NCI-H2196 treated with DMSO at 0.1 percent for 48 hours (cell line): Measurements from ENCODE around the gene TMEM132E.
"Not testable (repeated sequence)": the region's sequence is repeated elsewhere in the genome, so short reads cannot be mapped to it uniquely, and the experiment has no call there.

Experiments
- DNase-seq: peaks from one replicate; lab custom pipeline; 2025; ENCODE audit not compliant: unreplicated experiment; lab: John Stamatoyannopoulos, UW

TMEM132E gene, protein sequence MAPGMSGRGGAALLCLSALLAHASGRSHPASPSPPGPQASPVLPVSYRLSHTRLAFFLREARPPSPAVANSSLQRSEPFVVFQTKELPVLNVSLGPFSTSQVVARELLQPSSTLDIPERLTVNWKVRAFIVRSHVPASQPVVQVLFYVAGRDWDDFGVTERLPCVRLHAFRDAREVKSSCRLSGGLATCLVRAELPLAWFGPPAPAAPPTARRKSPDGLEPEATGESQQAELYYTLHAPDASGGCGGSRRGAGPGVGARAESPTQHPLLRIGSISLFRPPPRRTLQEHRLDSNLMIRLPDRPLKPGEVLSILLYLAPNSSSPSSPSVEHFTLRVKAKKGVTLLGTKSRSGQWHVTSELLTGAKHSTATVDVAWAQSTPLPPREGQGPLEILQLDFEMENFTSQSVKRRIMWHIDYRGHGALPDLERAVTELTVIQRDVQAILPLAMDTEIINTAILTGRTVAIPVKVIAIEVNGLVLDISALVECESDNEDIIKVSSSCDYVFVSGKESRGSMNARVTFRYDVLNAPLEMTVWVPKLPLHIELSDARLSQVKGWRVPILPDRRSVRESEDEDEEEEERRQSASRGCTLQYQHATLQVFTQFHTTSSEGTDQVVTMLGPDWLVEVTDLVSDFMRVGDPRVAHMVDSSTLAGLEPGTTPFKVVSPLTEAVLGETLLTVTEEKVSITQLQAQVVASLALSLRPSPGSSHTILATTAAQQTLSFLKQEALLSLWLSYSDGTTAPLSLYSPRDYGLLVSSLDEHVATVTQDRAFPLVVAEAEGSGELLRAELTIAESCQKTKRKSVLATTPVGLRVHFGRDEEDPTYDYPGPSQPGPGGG (N-terminal part only)

GRCh38 chr17:34579017-34579946, at the start of gene TMEM132E:
Gene TMEM132E (plus strand): TSS chr17:34579582. CDS start chr17:34581077, 1,495 bp downstream.
- no peak for DNase-seq

GRCh38 chr17:34530918-34531317, 48.5 kb upstream of the TMEM132E start:
- no peak for DNase-seq

DNA sequence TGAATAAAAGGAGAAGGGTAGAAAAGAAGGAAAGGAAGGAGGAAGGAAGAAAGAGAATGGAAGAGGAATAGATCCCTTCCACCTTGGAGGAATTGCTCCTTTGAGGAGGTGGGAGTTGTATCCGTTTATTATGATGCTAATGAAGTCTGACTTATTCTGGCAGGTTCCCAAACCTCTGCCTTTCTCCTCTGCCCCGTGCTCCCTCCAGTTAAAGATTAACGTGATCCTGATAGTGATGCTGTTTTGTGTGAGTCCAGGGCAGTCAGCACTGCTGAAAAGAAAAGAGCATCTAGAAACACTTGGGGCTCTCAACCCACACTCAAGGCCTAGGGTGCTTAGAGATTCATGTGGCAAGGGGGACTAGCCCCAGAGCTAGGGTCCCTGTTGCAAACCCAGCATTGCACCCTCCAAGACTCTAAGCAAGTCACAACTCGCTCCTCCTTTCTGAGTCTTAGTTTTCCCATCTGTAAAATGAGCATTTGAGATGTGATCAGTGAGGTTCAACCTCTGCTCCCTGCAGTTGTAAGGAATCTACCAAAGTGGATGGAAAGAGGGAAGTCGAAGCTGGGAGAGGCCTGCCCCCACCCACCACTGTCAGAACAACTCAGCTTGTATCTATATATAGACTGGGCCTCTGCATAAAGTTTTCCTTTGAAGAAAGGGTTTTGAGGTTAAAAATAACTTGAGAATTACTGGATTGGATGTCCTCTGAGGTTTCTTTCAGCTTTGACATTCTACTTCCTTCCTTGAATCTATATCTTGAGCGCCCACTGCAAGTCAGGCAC, 46.9 kb upstream of the TMEM132E start:
- DNase-seq, result no peak

GRCh38 chr17:34533806-34534527, 45.4 kb upstream of the TMEM132E start:
- no peak for DNase-seq

- DNase-seq, result no peak
Measured at GRCh38 chr17:34537445-34537844, 41.9 kb upstream of the TMEM132E start.

- DNase-seq, result not testable (repeated sequence)
Measured at GRCh38 chr17:34538582-34538981, 40.8 kb upstream of the TMEM132E start.

GRCh38 chr17:34539881-34540280, 39.5 kb upstream of the TMEM132E start:
- DNase-seq, result no peak

- DNase-seq, result no peak
Measured at GRCh38 chr17:34542700-34543336, 36.6 kb upstream of the TMEM132E start.

GRCh38 chr17:34547453-34548063, 31.8 kb upstream of the TMEM132E start:
- DNase-seq, result no peak

- DNase-seq, result no peak
Measured at GRCh38 chr17:34549966-34550365, 29.4 kb upstream of the TMEM132E start.

DNA sequence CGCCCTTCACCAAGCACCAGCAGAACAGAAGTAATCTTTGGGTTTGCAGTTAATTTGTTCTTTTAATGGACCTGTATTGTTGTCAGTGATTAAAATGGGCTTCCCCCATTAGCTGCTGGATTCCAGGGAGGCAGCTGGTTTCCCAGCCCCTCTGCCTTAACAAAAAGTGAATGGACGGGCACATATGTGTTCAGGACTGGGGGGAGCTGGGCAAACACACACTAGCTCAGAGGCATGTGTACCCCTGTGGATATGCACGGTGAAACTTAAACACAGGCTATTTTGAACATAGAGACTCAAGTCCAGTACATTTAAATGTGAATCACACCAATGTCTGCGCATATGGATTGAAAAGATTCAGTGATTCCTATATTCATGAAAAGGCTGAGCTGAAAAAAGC, 25.5 kb upstream of the TMEM132E start:
- DNase-seq, result no peak

GRCh38 chr17:34556384-34556783, 23.0 kb upstream of the TMEM132E start:
- DNase-seq, result no peak

DNA sequence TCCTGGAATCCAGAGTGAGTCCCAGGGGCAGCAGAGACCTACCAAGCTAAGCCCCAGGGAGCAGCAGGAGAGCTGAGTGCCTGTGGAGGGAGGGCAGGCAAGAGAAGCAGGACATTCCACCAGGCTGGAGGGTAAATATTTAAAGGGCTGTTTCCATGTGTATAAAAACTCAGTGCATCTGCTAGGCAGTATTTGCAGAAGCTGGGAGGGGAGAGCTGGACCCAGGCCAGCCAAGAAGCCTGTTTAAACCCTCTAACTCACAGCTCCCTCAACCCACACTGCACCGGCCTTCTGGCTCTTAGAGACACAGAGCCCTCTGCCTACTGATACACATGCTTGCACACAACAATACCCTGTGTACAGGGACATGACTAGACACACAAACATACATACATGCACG, 22.5 kb upstream of the TMEM132E start:
- no peak for DNase-seq

DNA sequence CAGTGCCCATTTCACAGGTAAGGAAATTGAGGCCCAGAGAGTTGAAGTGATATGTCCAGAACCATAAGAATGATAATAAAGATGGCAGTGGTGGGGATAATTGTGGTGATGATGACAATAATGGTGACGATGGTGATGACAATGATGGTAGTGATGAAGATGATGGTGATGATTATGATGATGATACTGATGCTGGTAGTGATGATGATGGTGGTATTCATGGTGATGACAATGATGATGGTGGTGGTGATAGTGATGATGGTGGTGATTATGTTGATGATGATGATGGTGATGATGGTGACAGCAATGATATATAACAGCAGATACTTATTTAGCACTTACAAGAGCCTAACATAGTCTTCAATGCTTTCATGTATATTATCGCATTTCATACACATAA, 18.1 kb upstream of the TMEM132E start:
- DNase-seq, result no peak

- no peak for DNase-seq
Measured at GRCh38 chr17:34562387-34562786, 17.0 kb upstream of the TMEM132E start.

DNA sequence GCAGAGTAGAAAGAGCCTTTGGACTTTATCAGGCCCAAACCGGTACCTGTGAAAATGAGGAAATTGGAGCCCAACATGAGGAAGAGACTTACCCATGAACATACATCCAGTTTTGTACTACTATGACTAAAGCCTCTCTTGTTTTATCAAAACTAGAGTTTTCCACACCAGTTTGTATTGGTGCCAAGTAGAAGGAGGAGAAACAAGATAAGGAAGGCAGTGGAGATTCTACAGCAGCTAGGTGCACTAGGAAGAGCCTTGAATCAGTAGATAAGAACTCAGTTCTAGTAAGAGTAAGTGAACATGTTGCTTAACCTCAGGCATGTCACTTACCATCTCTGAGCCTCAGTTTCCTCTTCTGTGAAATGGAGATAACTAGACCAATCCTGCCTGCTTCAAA, 13.7 kb upstream of the TMEM132E start:
- DNase-seq, result no peak

- DNase-seq, result no peak
Measured at GRCh38 chr17:34566201-34566600, 13.2 kb upstream of the TMEM132E start.

DNA sequence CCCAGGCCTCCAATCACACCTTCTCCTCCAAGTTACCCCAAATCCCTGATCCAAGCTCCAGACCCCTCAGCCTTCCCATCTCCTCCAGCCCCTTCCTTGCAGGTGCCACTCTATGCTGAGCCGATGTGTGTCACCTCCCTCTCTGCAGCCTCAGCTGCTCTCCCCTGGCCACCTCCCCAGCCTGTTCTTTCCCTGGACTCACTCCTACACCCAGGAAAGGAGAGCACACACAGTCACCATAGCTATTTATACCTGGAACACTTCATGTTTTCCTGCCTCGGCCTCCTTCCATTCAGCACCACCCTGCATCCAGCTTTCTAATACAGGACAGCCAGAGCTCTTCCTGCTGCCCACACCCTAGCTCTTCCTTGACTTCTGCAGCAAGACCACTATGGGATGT, 12.5 kb upstream of the TMEM132E start:
- DNase-seq, result no peak
